GM12865 (cell line): ENCODE measurements around the gene TBC1D9B.

Source experiments
- DNase-seq: peaks from one replicate; pipeline ENCODE4 v3.0.0; 2010; ENCODE audit warnings: low read depth
- H3K4me3 ChIP-seq: 2 replicates; pipeline ENCODE4 v1.5.1; 2011; ENCODE audit warnings: mild to moderate bottlenecking, low read depth, low read length, control low read depth
- CTCF ChIP-seq: IDR thresholded peaks from 2 replicates; pipeline ENCODE4 v1.5.1; 2011; ENCODE audit warnings: low read length, control low read depth, low read depth, inconsistent platforms; ENCODE audit not compliant: insufficient read depth; ENCODE audit errors: missing control alignments

Gene TBC1D9B

GRCh38 chr5:179860301-179860700, 47.4 kb downstream of the TBC1D9B start:
- no peak for DNase-seq
- no peak overlapping the region for H3K4me3 ChIP-seq
- no peak for TF ChIP-seq CTCF

- TF ChIP-seq CTCF = peak; percentile 3
- peak; percentile 97 for DNase-seq
- peak within 1 kb of the TSS; percentile 97 for H3K4me3 ChIP-seq
Observed at GRCh38 chr5:179858586-179859427, 48.9 kb downstream of the TBC1D9B start, which contains the start of gene MRNIP. TSS of gene MRNIP (minus strand) at chr5:179858817. CDS start at chr5:179858796, 21 bp downstream.

- H3K4me3 ChIP-seq = peak overlapping the region; percentile 97
- peak; percentile 64 for DNase-seq
- TF ChIP-seq CTCF = no peak
Observed at GRCh38 chr5:179858241-179858585, 49.5 kb downstream of the TBC1D9B start.

GRCh38 chr5:179854356-179854755, 53.3 kb downstream of the TBC1D9B start:
- DNase-seq = no peak
- no peak overlapping the region for H3K4me3 ChIP-seq
- no peak for TF ChIP-seq CTCF

- H3K4me3 ChIP-seq = peak overlapping the region; percentile 9; the same call in 1 of the 2 replicates
- peak; percentile 63 for DNase-seq
- TF ChIP-seq CTCF = no peak
Observed at GRCh38 chr5:179852993-179853547, 54.6 kb downstream of the TBC1D9B start.

GRCh38 chr5:179841621-179842020, 66.1 kb downstream of the TBC1D9B start:
- H3K4me3 ChIP-seq = no peak overlapping the region
- no peak for TF ChIP-seq CTCF
- DNase-seq = no peak

- DNase-seq = no peak
- TF ChIP-seq CTCF = no peak
Observed at GRCh38 chr5:179840766-179841165, 66.9 kb downstream of the TBC1D9B start.

More at GRCh38 chr5:179840766-179841165, 66.9 kb downstream of the TBC1D9B start:
- no peak overlapping the region for H3K4me3 ChIP-seq
